NCI-H524 treated with DMSO at 0.1 percent for 48 hours (cell line): ENCODE measurements around the gene CYP2W1.

ENCODE experiments used
- DNase-seq: peaks from one replicate; lab custom pipeline; 2025; lab: John Stamatoyannopoulos, UW

The CYP2W1 gene

GRCh38 chr7:1015196-1016121, 32.5 kb downstream of the CYP2W1 start:
- DNase-seq = no peak

- DNase-seq = no peak
Measured at GRCh38 chr7:1016577-1017531, 33.9 kb downstream of the CYP2W1 start.

DNA sequence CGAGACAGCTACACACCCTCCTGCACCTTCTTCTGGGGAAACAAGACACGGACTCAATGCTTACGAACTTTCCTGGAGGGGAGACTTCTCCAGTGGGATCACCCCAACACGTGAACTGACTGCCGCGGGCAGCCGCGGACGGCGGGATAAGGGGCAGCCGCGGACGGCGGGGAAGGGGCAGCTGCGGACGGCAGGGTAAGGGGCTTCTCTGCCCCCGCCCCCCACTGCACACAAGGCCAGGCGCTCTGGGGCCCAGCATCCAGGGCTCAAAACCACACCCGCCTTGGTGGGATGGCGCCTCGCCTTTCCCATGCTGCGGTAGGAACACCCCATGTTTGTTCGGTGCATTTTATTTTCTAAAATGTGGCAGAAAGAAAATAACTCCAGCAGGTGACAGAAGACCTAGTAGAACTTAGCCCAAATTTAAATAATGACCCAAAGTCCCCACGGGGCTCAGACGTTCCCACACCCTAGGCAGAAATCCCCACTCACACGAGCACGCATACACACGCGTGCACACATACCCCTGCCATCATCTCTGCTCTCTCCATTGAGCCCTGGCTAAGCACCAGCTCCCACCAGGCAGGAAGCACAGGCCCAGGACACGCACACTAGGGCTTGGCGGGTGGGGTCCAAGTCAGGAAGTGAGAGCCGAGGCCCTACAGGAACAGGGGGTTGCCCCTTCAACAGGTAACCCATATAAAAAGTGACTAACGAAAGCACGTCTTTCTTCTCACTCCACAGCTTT, 34.8 kb downstream of the CYP2W1 start:
- DNase-seq = no peak

GRCh38 chr7:1018334-1018695, 35.3 kb downstream of the CYP2W1 start:
- no peak for DNase-seq

- no peak for DNase-seq
Measured at GRCh38 chr7:1019255-1019785, 36.3 kb downstream of the CYP2W1 start.

DNA sequence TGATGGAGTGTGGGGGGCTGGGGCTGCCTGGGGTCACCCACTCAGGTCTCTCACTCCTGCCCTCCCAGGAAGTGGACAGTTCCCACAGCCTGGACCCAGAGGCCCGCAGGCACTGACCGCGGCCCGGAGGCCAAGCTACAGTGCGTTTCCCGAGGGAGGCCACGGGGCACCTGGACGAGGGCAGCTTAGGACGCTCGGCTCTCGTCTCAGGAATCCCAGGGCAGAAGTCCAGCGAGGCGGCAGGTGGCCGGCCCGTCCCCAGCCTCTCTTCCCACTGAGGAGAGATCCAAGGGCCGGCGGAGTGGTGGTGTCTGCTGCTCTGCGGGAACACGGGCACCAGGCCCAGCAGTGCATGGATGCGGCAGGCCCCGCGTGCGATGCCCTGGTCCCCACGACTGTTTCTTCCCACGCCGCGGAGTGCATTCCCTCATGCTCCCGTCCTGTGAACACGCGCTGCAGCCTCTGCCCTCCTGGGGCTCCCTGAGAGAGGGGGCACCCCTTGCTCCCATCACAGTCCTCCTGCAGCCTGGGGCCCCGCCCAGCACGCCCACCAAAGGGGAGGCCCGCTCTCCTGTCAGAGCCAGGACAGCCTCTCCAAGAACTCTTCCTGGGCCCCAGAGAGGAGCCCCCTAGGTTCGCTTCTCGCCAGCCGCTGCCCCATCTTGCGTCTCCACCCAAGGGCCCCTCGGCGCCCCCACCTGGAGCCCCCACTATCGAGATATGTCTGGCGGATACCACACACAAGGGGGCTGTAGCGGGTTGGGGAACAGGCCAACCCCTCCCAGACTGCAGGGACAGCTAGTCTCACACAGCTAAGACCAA, 37.0 kb downstream of the CYP2W1 start:
- DNase-seq = no peak

GRCh38 chr7:1020849-1021251, 37.9 kb downstream of the CYP2W1 start:
- DNase-seq = no peak

DNA sequence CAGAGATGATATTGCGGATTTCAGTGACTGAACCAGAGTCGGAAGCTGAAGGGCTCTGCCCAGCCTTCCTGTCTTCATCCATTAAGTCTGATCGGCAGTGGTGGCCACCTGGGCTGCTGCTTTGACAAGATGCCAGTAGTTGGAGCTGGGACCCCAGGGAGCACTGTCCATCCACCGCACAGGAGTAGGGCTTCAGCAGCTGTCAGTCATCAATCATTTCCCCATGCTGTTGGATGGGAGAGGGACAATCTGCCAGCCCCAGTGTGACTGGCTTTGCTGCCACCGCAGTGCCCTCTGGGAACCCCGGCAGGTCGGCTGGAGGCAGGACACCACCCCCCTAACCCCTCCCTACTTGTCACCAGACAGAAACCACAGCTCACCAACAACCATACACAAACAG, 38.4 kb downstream of the CYP2W1 start:
- DNase-seq = no peak

DNA sequence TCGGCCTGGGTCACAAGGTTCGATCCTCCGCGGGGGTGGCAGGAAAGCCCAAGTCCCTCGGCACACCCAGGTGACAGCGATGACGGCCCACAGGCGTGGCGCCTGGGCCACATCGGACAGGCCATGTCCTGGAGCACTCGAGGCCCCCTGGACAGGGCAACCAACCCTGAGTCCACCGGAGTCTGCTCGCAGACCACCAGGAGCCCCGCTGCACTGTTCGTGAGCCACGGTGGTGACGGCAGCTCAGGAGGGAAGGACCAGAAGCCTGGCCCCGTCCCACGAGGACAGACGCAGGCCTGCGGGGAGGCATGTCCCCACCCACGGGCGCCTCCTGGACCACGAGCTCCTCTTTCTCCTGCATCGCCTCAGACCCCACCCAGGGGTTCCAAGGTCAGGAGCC, 39.0 kb downstream of the CYP2W1 start:
- no peak for DNase-seq

GRCh38 chr7:1022356-1022755, 39.4 kb downstream of the CYP2W1 start:
- DNase-seq = no peak

DNA sequence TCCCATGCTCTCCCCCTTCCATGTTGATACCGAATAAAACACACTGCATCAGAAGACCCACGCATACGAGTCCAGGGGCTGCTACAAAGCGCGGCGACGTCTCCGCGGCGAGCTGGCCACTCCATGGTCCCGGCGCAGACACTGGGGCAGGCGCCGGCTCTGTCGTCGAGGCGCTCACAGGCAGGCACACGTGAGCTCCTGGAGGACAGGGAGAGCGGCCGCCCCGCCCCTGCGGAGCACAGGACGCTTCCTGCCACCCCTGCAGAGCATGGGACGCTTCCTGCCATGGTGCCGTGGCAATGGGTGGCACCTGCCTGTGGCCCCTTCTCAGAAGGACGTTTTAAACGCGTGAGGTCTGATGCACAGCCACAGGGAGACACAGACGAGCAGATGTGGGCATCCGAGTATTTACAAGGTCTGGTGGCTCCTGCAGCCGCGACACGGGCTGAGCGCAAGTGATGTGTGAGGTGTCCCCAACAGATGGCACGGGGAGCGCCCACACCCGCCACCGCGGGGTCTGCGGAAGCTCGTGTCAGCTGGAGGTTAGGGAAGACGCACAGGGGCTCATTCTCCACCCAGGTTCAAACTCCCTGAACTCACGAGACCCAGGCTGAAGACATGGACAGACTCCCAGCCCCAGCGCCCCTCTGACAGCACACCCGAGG, 40.0 kb downstream of the CYP2W1 start:
- DNase-seq = no peak

- DNase-seq = no peak
Measured at GRCh38 chr7:1024331-1024841, 41.4 kb downstream of the CYP2W1 start.

GRCh38 chr7:1024876-1025742, 42.1 kb downstream of the CYP2W1 start:
- no peak for DNase-seq

GRCh38 chr7:1025743-1026581, 43.0 kb downstream of the CYP2W1 start:
- DNase-seq = no peak

DNA sequence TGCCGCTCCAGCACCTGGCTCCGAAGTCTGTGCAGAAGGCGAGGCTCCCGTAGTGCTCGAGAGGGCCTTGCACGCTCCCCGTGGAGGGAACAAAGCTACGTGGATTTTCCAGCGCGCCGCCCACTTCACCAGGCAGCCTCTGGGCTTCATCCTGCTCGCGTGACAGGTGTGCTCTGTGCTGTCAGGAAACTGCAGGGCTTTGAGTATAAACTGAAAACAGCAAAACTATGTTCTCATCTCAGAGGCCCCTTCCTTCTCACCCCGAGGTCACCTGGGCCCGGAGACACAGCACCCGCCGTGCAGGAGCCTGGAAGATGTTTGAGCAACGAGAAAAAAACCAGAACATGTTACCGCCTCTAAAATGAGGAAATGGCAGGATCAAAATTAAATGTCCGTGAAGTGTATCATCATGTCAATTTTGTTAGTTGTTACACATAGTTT, 43.8 kb downstream of the CYP2W1 start:
- no peak for DNase-seq

GRCh38 chr7:1027242-1028043, 44.5 kb downstream of the CYP2W1 start:
- no peak for DNase-seq

DNA sequence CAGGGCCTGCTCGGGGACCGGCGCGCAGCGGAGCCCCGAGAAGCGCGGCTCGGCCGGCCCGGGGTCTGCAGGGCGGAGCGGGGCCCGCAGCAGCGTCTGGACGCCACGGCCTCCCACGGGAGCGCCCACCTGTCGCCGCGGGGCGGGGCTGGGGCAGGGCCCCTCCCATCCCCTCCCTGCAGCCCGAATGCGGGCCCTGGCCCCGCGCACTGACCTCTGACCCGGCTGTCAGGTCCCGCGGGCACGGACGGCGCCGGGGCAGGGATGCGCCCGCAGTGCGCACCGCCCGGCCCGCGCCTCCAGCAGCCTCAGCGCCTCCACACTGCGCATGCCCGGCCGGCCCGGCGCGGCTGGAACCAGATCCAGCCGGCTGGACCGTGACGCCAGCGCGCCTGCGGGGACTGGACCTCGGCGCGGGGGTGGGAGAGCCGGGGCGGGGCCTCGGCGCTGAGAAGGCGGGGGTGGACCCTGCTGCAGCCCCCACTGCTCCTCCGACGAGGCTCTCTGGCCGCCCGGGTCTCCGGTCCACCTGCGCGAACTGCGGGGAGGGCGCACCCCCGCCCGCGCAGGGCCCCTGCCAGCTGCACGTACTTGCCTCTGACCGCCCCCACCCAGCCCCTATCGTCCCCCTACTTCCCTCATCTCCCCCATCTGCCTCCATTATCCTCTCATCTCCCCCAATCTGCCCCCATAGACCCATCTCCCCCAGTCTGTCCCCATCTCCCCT, 45.2 kb downstream of the CYP2W1 start:
- no peak for DNase-seq
